Adrenal gland (tissue), 5 donors: ENCODE data around the gene NTF3.

Experiments
- CTCF ChIP-seq, 6 experiments: fragments of 450-650 bp in 4 of 6; fragments of 200-600 bp in 2 of 6; sonication (generic) in 1 of 6; IDR thresholded peaks; 1 replicate in 5 of 6; 2 replicates in 1 of 6; pipeline versions ENCODE4 v1.5.1 to v1.8.0; 2016 to 2021; ENCODE audit warnings: antibody characterized with exemption in 6 of 6, mild to moderate bottlenecking in 2 of 6, moderate library complexity in 1 of 6
- POLR2A ChIP-seq, 2 donors: fragments of 450-650 bp; IDR thresholded peaks; one replicate each; pipeline ENCODE4 v1.6.1; 2017; ENCODE audit warnings: antibody characterized with exemption in 2 of 2, mild to moderate bottlenecking in 2 of 2, moderate library complexity in 1 of 2
- donor health status: DM: no; HTN: no; CAD: no.

- TF ChIP-seq CTCF (IDR thresholded peaks at IDR 0.05) (no peak), POLR2A (IDR thresholded peaks at IDR 0.05) (no peak)
Measured at GRCh38 chr12:5524769-5525436, 93.0 kb downstream of the NTF3 start.
